Aorta (tissue), 5 donors: ENCODE results near the gene MORC1. TPM values are rescaled to one million over a fixed set of nuclear protein-coding genes. Genes with fewer than 3 reads are reported as not detected.
"Not testable (repeated sequence)": the region's sequence is repeated elsewhere in the genome, so short reads cannot be mapped to it uniquely, and the experiment has no call there.

ENCODE experiments used
- ATAC-seq: fragments of 200-7000 bp; cut with Tn5 transposase; one replicate; pipeline ENCODE4 v1.9.1; 2022; ENCODE audit warnings: moderate library complexity; ENCODE audit not compliant: low FRiP score
- DNase-seq, 2 donors: peaks; one replicate each; pipeline ENCODE4 v3.0.0-alpha.2; 2020
- H3K27ac ChIP-seq, 2 donors: one replicate each; pipeline ENCODE4 v1.5.1; 2013; ENCODE audit warnings: low read length in 2 of 2, mild to moderate bottlenecking in 2 of 2, moderate library complexity in 2 of 2, control low read depth in 1 of 2, inconsistent platforms in 1 of 2, low read depth in 1 of 2
- H3K27me3 ChIP-seq, 2 donors: one replicate each; pipeline ENCODE4 v1.6.1; 2013; ENCODE audit warnings: control low read depth in 1 of 2, low read length in 1 of 2, mild to moderate bottlenecking in 1 of 2, moderate library complexity in 1 of 2; ENCODE audit not compliant: insufficient read depth in 2 of 2, control insufficient read depth in 1 of 2
- H3K36me3 ChIP-seq, 2 donors: one replicate each; pipeline ENCODE4 v1.6.1; 2013; ENCODE audit warnings: control low read depth in 1 of 2, low read length in 1 of 2, mild to moderate bottlenecking in 1 of 2; ENCODE audit not compliant: insufficient read depth in 2 of 2, control insufficient read depth in 1 of 2
- H3K4me1 ChIP-seq, 2 donors: one replicate each; pipeline ENCODE4 v1.6.1; 2013; ENCODE audit warnings: low read length in 2 of 2, control low read depth in 1 of 2, mild to moderate bottlenecking in 1 of 2, moderate library complexity in 1 of 2; ENCODE audit not compliant: insufficient read depth in 2 of 2, control insufficient read depth in 1 of 2
- H3K4me3 ChIP-seq, 2 donors: one replicate each; pipeline ENCODE4 v1.5.1; 2013; ENCODE audit warnings: low read length in 2 of 2, control low read depth in 1 of 2, mild to moderate bottlenecking in 1 of 2
- H3K9me3 ChIP-seq: one replicate; pipeline ENCODE4 v1.6.1; 2013; ENCODE audit warnings: mild to moderate bottlenecking, low read length; ENCODE audit not compliant: control insufficient read depth
- WGBS, 2 donors: extraction: QIAGEN DNeasy Blood & Tissue Kit; methylation state at CpG; one replicate each; pipeline ENCODE4 v1.1.7; 2013; 5-methylcytosine and 5-hydroxymethylcytosine counted together
- intact Hi-C, 2 donors: fragments of 100-400 bp; cut with DNase I; formaldehyde crosslinking; loops; one replicate each; pipeline versions ENCODE4 v1.14.2 to v1.15.0; 2022
- polyA plus RNA-seq, 2 donors: library from polyadenylated mRNA; stranded (reverse); fragments of 200-250 nt; gene quantifications; one replicate each; pipeline ENCODE4 v1.2.3, GENCODE V29; 2013
- total RNA-seq, 2 donors: library from RNA; stranded (reverse); fragmentation: NEBNext Ultra II Directional; extraction: Animal tissue kit (Norgen Biotek cat#: 25700); gene quantifications; one replicate each; pipeline ENCODE4 v1.2.1, GENCODE V29; 2021
- donor health status: healthy with polysubstance abuse.
- donor health status: Bipolar disorder and iron deficiency.
- donor health status: DM: no; HTN: no; CAD: no.
- donor health status: DM: no; HTN: no; CAD: no.
- donor health status: DM: yes; HTN: yes; CAD: no.

Gene MORC1
- total and polyA plus RNA-seq, 4 donors = not detected

DNA sequence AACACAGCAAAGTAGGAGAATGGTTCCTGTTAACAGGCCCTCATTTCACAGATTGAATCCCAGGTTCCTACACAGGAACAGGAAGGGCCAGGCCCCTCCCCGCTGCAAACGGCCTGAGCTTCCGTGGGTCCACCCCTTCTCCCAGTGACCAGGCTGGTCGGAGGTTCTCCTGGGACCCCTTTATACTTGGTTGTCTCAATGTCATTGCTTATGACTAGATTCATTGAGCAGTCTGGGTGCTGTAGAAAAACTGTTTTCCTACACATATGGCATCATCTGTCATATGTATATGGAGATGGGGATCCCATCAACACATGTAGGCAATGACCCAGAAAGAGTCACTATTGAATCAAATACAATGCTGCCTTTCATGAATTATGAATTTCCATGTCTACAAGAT, 22.4 kb upstream of the MORC1 start:
- DNase-seq (no peak), ATAC-seq (no peak)
- H3K27me3 ChIP-seq = peaks cover 0 to 3% of the 10 kb centered on the region in 2 donors
- WGBS, 2 donors = 46 to 63% methylated on average over 4 of the region's 4 CpGs
- H3K27ac ChIP-seq = no peak overlapping the region
- H3K4me1 ChIP-seq = no peaks in the 10 kb centered on the region
- no peaks in the 10 kb centered on the region for H3K9me3 ChIP-seq
- no peaks in the 10 kb centered on the region for H3K36me3 ChIP-seq
- intact Hi-C loops = no loop called here
- H3K4me3 ChIP-seq = no peak overlapping the region

DNA sequence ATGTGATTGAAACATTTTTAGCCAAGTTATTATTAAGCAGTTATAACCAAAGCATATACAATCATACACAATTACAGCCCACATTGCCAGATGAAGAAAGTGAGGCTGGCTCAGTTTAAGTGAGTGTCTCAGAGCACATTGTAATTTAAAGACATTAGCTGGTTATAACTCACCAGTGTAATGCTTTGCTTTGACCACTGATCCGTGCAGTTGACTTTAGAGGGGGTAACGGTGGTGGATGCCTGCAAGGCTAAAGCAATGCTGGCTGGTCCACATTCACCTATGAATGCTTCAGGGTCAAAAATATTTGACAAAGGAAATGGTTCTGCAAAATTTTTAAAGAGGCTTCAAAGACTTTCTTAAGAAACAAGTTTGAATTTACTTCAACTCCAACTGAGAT, 19.8 kb upstream of the MORC1 start:
- no peaks in the 10 kb centered on the region for H3K4me1 ChIP-seq
- no peak for ATAC-seq
- peaks cover 0 to 3% of the 10 kb centered on the region in 2 donors for H3K27me3 ChIP-seq
- H3K4me3 ChIP-seq = no peak overlapping the region
- H3K36me3 ChIP-seq = no peaks in the 10 kb centered on the region
- WGBS, 2 donors = 12 to 28% methylated on average over 2 of the region's 2 CpGs
- intact Hi-C loops = no loop called here
- no peak for DNase-seq
- H3K27ac ChIP-seq = no peak overlapping the region
- no peaks in the 10 kb centered on the region for H3K9me3 ChIP-seq

DNA sequence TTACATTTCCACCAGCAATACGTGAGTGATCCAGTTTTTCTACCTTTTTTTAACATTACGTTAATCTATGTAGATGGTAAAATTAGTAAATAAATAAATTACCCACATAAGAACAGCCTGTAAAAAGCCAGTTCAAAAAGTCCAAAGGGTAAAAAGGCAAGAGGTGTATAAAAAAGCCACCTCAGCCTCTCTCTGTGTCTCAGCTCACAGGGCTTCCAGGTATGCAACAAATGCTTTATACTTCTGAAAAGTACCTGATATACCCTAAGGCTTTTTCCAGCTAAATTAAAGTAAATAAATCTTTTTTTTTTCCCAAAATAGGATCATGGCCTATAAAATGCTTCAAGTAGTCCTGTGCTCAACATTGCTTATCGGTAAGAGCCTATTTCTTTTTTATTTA, 18.6 kb upstream of the MORC1 start, which contains the start of gene C3orf85:
Gene C3orf85 (plus strand): TSS at position 197 of the 400 bp plus-strand sequence. CDS start 129 bp downstream, at position 326.
- H3K9me3 ChIP-seq = no peaks in the 10 kb centered on the region
- ATAC-seq = no peak
- H3K4me3 ChIP-seq = no peak within 1 kb of the TSS
- DNase-seq = no peak
- no peaks in the 10 kb centered on the region for H3K4me1 ChIP-seq
- no peaks in the 10 kb centered on the region for H3K36me3 ChIP-seq
- H3K27ac ChIP-seq = no peak within 1 kb of the TSS
- WGBS, 2 donors = 84 to 85% methylated on average over 3 of the region's 3 CpGs
- intact Hi-C loops = no loop called here
- peaks cover 0 to 3% of the 10 kb centered on the region in 2 donors for H3K27me3 ChIP-seq

DNA sequence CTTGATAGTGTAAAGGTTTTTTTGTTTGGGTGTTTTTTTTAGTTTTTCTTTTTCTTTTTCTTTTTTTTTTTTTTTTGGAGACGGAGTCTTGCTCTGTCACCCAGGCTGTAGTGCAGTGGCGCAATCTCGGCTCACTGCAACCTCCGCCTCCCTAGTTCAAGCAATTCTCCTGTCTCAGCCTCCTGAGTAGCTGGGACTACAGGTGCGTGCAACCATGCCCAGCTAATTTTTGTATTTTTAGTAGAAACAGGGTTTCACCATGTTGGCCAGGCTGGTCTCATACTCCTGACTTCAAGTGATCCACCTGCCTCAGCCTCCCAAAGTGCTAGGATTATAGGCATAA, 15.5 kb upstream of the MORC1 start:
- DNase-seq, H3K4me1 ChIP-seq, ATAC-seq, intact Hi-C loops, H3K4me3 ChIP-seq, H3K36me3 ChIP-seq, H3K27me3 ChIP-seq, H3K9me3 ChIP-seq, H3K27ac ChIP-seq: not testable (repeated sequence)
- WGBS, 2 donors = 81 to 95% methylated on average over 4 to 5 of the region's 5 CpGs

DNA sequence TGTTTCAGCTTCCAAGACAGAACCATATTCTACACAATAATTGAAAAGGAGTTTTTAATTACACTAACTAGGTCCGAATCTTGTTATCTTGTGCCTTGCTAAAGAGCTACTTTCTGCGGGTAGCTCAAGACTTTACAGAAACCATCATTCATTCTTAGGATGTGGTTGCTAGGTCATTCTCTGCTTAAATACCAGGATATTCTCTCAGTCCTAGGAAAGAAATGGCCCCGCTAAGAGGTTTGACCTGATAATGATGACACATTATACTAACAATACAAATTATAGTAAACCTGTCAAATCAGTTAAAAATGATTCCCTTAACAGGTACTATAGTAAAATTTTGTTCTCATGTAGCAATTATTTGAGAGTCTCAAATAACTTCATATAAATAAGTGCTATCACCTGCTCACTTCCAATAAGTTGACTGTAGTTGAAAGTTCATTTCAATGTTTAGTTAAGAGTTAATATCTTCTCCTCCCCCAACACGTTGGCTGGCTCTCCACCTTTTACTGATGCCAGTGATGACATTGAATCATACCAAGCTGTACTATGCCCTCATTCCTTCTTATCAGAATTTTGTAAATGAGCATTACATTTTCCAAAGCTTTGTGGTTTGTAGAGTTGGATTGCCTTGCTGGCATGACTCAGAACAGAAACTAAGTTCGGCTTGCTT, 15.0 kb upstream of the MORC1 start:
- ATAC-seq (no peak), DNase-seq (no peak)
- intact Hi-C loops = no loop called here
- no peak overlapping the region for H3K27ac ChIP-seq
- 55 to 62% methylated on average over 5 of the region's 5 CpGs for WGBS, 2 donors
- no peaks in the 10 kb centered on the region for H3K27me3 ChIP-seq
- H3K4me1 ChIP-seq = no peaks in the 10 kb centered on the region
- H3K4me3 ChIP-seq = no peak overlapping the region
- H3K9me3 ChIP-seq = no peaks in the 10 kb centered on the region
- H3K36me3 ChIP-seq = no peaks in the 10 kb centered on the region

DNA sequence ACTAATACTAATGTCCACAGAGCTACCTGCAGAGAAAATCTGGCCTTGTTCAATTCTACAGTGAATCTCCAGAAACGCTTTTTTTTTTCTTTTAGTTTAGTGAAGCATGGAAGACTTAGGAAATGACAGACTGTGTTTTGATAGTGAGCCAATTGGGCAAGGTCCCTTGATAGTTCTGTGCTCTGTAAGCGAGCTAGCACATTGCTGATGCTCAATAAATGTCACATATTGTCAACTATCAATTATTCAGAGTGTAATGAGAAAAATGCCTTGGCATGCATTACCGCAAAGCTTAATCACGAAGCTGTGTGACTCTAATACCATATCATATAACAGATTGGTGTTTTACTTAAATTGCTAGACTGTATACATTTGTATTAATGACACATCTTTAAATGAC, 13.3 kb upstream of the MORC1 start:
- Histone ChIP-seq H3K4me3 (no peak overlapping the region), H3K27ac (no peak overlapping the region), H3K4me1 (no peaks in the 10 kb centered on the region), H3K36me3 (no peaks in the 10 kb centered on the region), H3K9me3 (no peaks in the 10 kb centered on the region), H3K27me3 (no peaks in the 10 kb centered on the region)
- ATAC-seq = no peak
- no peak for DNase-seq
- intact Hi-C loops = no loop called here
- 52 to 63% methylated on average over 4 of the region's 4 CpGs for WGBS, 2 donors

DNA sequence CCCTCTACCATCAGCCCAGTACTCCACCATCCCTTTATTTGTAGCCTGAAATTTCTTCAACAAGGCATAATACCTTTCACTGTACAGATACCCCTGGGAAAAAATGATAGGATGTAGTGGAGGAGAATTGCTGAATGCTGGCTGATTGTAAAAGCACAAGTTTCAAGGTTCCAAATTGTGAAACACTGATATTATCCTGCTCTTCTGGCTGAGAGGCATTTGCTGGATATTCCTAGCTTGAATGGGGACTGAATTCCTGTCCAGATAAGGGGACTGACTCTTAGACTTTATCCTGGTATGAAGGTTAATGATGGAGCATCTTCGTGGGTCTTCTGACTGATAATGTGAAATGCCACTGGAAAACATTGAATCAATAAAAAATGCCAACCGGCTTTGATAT, 9.6 kb upstream of the MORC1 start:
- Histone ChIP-seq H3K9me3 (no peaks in the 10 kb centered on the region), H3K27ac (no peak overlapping the region), H3K36me3 (no peaks in the 10 kb centered on the region), H3K27me3 (no peaks in the 10 kb centered on the region), H3K4me1 (no peaks in the 10 kb centered on the region), H3K4me3 (no peak overlapping the region)
- 61 to 84% methylated on average over 2 of the region's 2 CpGs for WGBS, 2 donors
- intact Hi-C loops = no loop called here
- ATAC-seq (no peak), DNase-seq (no peak)

DNA sequence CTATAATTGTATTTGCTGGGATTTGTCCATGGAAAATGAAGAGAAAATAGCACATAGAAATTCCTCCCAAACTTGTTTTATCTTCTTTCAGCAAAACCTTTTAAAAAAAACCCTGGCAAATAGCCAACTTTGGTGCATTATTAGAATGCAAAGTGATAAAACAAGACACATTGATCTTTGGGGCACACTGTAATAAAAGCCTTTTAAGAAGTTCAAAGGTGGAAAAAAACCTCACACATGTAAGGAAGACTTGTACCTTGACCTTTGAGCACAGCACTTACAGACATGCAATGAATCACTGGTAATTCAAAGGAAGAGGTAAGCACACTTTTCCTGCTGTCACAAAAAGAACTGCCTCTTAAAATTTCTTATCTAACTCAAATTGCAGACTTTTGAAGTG, 8.0 kb upstream of the MORC1 start:
- H3K36me3 ChIP-seq = no peaks in the 10 kb centered on the region
- DNase-seq (no peak), ATAC-seq (no peak)
- H3K27me3 ChIP-seq = no peaks in the 10 kb centered on the region
- no peaks in the 10 kb centered on the region for H3K4me1 ChIP-seq
- no peaks in the 10 kb centered on the region for H3K9me3 ChIP-seq
- no peak overlapping the region for H3K27ac ChIP-seq
- H3K4me3 ChIP-seq = no peak overlapping the region
- intact Hi-C loops = no loop called here

DNA sequence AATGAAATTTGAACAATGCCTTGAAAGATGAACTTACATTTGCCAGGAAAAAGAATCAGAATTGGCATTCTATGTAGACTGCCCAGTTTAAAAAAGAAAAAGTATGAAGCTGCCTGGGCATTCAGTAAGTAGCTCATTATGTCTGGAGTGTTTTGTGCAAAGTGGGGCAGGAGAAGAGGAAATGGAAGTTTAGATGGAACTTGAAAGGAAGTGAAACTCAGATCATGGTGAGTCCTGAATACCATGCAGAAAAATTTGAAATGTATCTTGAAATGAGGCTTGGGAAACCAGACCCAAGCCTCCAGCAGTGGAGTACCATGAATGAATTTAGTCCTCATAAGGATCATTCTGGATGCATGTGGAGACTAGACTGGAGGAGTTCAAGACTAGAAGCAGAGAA, 4.8 kb upstream of the MORC1 start:
- Histone ChIP-seq H3K4me3 (no peak overlapping the region), H3K27ac (no peak overlapping the region), H3K27me3 (no peaks in the 10 kb centered on the region), H3K4me1 (no peaks in the 10 kb centered on the region), H3K9me3 (no peaks in the 10 kb centered on the region), H3K36me3 (no peaks in the 10 kb centered on the region)
- no peak for ATAC-seq
- no peak for DNase-seq
- intact Hi-C loops = no loop called here
